HTR-8/SVneo (cell line): Measurements from ENCODE around the gene UBAP2L.
"Not testable (repeated sequence)": the region's sequence is repeated elsewhere in the genome, so short reads cannot be mapped to it uniquely, and the experiment has no call there.

Source experiments
- DNase-seq: peaks from one replicate; pipeline ENCODE4 v3.0.0; 2011; ENCODE audit warnings: low spot score, mixed read lengths; ENCODE audit not compliant: insufficient read length
- FAIRE-seq: peaks from 2 replicates; lab custom pipeline; 2011; peaks lifted over from hg19 to GRCh38; lab: Jason Lieb, UNC

Gene UBAP2L

GRCh38 chr1:154237880-154238506, 17.2 kb downstream of the UBAP2L start:
- no peak for FAIRE-seq
- no peak for DNase-seq

- FAIRE-seq: no peak
Measured at GRCh38 chr1:154239491-154239890, 18.7 kb downstream of the UBAP2L start.

GRCh38 chr1:154240294-154240833, 19.6 kb downstream of the UBAP2L start:
- FAIRE-seq: no peak
- no peak for DNase-seq

More at GRCh38 chr1:154239491-154239890, 18.7 kb downstream of the UBAP2L start:
- DNase-seq: no peak

GRCh38 chr1:154241703-154242351, 21.1 kb downstream of the UBAP2L start:
- FAIRE-seq: no peak

GRCh38 chr1:154253671-154254070, 32.9 kb downstream of the UBAP2L start:
- FAIRE-seq (no peak), DNase-seq (no peak)

More at GRCh38 chr1:154241703-154242351, 21.1 kb downstream of the UBAP2L start:
- DNase-seq: no peak

GRCh38 chr1:154256686-154257085, 35.9 kb downstream of the UBAP2L start:
- DNase-seq (no peak), FAIRE-seq (no peak)

- DNase-seq: no peak
- no peak for FAIRE-seq
Measured at GRCh38 chr1:154258784-154259183, 38.0 kb downstream of the UBAP2L start.

GRCh38 chr1:154260127-154260526, 39.4 kb downstream of the UBAP2L start:
- DNase-seq (no peak), FAIRE-seq (no peak)

- FAIRE-seq: no peak
- DNase-seq: no peak
Measured at GRCh38 chr1:154263465-154264332, 42.9 kb downstream of the UBAP2L start.

GRCh38 chr1:154264454-154264853, 43.7 kb downstream of the UBAP2L start:
- FAIRE-seq (no peak), DNase-seq (no peak)

- FAIRE-seq (no peak), DNase-seq (no peak)
Measured at GRCh38 chr1:154265586-154265985, 44.8 kb downstream of the UBAP2L start.

- no peak for FAIRE-seq
- no peak for DNase-seq
Measured at GRCh38 chr1:154270833-154271232, 50.1 kb downstream of the UBAP2L start.

GRCh38 chr1:154272217-154272998, 51.7 kb downstream of the UBAP2L start, which contains the start of gene HAX1:
TSS of gene HAX1 (plus strand) at chr1:154272629. CDS start at chr1:154272724, 95 bp downstream.
- FAIRE-seq (peak; percentile 74), DNase-seq (peak; percentile 85)

GRCh38 chr1:154272999-154273563, 52.3 kb downstream of the UBAP2L start:
- DNase-seq (no peak), FAIRE-seq (no peak)

GRCh38 chr1:154276797-154277196, 56.0 kb downstream of the UBAP2L start:
- FAIRE-seq (no peak), DNase-seq (no peak)

GRCh38 chr1:154287591-154287990, 66.8 kb downstream of the UBAP2L start:
- FAIRE-seq, DNase-seq: not testable (repeated sequence)

- FAIRE-seq (no peak), DNase-seq (no peak)
Measured at GRCh38 chr1:154288661-154289060, 67.9 kb downstream of the UBAP2L start.

- no peak for DNase-seq
- FAIRE-seq: no peak
Measured at GRCh38 chr1:154290921-154291320, 70.2 kb downstream of the UBAP2L start.

GRCh38 chr1:154295408-154296235, 74.9 kb downstream of the UBAP2L start:
- FAIRE-seq: no peak
- no peak for DNase-seq
